Measurements from ENCODE around the gene TTLL3.

The TTLL3 gene

DNA sequence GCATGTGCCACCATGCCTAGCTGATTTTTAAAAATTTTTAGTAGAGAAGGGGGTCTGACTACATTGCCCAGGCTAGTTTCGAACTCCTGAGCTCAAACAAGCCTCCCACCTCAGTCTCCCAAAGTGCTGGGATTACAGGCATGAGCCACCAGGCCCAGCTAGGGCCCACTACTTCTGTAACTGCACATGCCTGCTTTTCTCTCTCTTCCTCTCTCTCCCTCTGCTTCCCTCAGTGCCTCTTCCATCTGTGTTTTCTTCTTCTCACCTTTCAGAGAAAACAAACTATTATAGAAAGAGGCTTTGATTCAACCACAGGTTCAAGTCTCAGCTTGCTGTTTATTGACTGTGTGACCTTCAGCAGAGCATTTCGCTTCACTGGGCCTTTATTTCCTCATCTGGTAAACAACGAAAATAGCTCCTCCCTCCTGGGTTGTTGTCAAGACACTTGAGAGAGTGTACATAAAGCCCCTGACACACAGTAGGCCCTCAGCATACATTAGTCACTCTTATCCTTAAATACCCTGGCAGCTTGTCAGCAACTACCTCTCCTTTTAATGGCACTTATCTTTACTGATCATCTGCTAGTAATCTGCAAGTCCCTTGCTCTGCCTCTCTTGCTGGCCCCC lies 28.0 kb upstream of the TTLL3 start:
- Histone ChIP-seq H3K4me3 (no peak overlapping the region), H3K27ac (no peak overlapping the region)
- no peak for TF ChIP-seq CTCF (IDR thresholded peaks at IDR 0.05)
- DNase-seq (ENCODE audit: low spot score): no peak

DNA sequence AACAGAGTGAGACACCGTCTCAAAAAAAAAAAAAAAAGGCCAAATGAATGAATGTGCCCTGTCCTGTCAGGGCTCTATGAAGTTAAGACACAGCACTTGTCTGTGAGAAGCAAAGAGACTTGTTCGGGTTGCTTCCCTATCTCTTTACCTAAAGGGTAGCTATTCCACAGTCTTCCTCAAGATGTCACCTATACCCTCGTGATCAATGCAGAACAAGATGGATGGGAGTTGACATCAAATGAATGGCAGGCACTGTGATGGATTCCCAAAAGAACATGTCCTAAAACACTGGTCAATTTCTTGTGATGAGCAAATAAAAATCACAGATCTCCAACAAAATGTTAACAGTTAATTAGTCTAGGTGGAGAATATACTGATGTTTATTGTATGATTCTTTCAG lies 27.3 kb upstream of the TTLL3 start:
- DNase-seq (ENCODE audit: low spot score): no peak
- TF ChIP-seq CTCF (IDR thresholded peaks at IDR 0.05): no peak
- Histone ChIP-seq H3K27ac (no peak overlapping the region), H3K4me3 (no peak overlapping the region)

DNA sequence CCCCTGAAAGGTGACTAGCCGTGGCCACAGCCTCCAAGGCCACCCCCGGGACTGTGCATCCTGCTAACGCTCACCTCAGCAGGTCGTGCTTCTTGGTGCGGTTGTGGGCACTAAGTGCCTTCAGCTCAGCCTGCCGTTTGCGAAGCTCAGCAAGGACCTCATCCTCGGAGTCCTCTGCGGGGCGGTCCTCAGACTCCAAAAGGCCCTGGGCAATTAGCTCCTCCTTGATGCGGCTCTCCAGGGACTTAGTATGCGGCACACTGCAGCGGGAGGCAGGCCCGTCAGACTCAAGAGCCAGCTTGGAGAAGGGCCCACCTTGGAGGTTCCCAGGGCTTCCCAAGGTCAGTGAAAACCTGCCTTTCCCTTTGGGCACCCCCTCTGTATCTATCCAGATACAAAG lies 26.1 kb upstream of the TTLL3 start:
- no peak for DNase-seq (ENCODE audit: low spot score)
- H3K27ac ChIP-seq: no peak overlapping the region
- H3K4me3 ChIP-seq: no peak overlapping the region
- TF ChIP-seq CTCF (IDR thresholded peaks at IDR 0.05): no peak

DNA sequence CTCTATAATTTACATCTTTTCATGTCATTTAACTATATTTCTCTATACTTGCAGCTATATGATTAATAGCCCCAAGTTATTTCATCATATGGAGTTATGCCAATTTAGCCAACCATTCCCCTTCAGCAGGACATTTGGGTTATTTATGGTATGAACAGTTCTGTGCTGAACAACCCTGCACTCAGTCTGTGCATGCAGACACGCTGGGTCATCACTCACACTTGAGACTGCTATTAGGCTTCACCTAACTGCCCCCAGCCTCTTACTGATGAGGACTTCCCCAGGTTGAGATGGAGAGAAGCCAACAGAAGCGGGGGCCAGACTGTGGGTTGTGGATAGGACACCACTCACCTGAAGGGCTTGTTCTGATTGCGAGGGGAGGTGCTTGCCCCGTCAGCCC lies 25.1 kb upstream of the TTLL3 start:
- DNase-seq (ENCODE audit: low spot score): no peak
- no peak overlapping the region for H3K4me3 ChIP-seq
- TF ChIP-seq CTCF (IDR thresholded peaks at IDR 0.05): no peak
- H3K27ac ChIP-seq: no peak overlapping the region

DNA sequence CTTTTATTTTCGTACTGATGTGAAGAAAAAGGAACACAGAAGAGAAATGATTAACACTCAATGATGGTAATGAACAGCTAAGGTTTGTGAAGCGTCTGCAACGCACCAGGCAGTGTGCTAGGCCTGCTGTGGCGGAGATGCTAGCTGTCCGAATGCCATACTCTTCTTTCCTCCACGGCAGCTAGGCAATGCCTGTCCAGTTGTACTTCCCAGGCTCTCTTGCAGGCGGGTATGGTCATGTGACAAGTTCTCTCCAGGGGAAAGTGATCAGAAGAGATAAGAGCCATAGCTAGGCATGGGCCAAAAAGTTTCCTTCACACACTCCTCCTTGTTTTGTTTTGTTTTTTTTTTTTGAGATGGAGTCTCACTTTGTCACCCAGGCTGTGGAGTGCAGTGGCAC lies 24.5 kb upstream of the TTLL3 start:
- DNase-seq (ENCODE audit: low spot score): no peak
- Histone ChIP-seq H3K27ac (no peak overlapping the region), H3K4me3 (no peak overlapping the region)
- no peak for TF ChIP-seq CTCF (IDR thresholded peaks at IDR 0.05)

- no peak overlapping the region for H3K4me3 ChIP-seq
- DNase-seq (ENCODE audit: low spot score): no peak
- H3K27ac ChIP-seq: no peak overlapping the region
- no peak for TF ChIP-seq CTCF (IDR thresholded peaks at IDR 0.05)
Measured at GRCh38 chr3:9786209-9786739, 23.8 kb upstream of the TTLL3 start.

Measured in coronary artery (tissue), 2 donors.